GM18505 (cell line): ENCODE data around the gene TTC39C.

ENCODE experiments used
- ATAC-seq: cut with Tn5 transposase; IDR thresholded peaks from one replicate; pipeline ENCODE4 v1.9.1; 2021; ENCODE audit not compliant: unreplicated experiment
- POLR2A ChIP-seq: IDR thresholded peaks from 4 replicates; pipeline ENCODE4 v1.6.1; 2011; ENCODE audit warnings: borderline replicate concordance; ENCODE audit not compliant: insufficient read depth, insufficient read length; ENCODE audit errors: extremely low read depth

Gene TTC39C

GRCh38 chr18:23981369-23981980 lies 33.1 kb upstream of the TTC39C start:
- peak; percentile 91 for ATAC-seq
- no peak for TF ChIP-seq POLR2A

GRCh38 chr18:23982155-23983079 lies 32.1 kb upstream of the TTC39C start:
- TF ChIP-seq POLR2A: no peak
- no peak for ATAC-seq

- no peak for ATAC-seq
- TF ChIP-seq POLR2A: no peak
Measured at GRCh38 chr18:23983112-23983511, 31.4 kb upstream of the TTC39C start.

- TF ChIP-seq POLR2A: no peak
- ATAC-seq: peak; percentile 66
Measured at GRCh38 chr18:23986600-23987359, 27.8 kb upstream of the TTC39C start.

GRCh38 chr18:23990474-23991410 lies 23.8 kb upstream of the TTC39C start:
- ATAC-seq: no peak
- TF ChIP-seq POLR2A: no peak

- no peak for TF ChIP-seq POLR2A
- ATAC-seq: no peak
Measured at GRCh38 chr18:23992089-23992940, 22.2 kb upstream of the TTC39C start.

- no peak for TF ChIP-seq POLR2A
Measured at GRCh38 chr18:23992941-23993280, 21.6 kb upstream of the TTC39C start.

GRCh38 chr18:23994361-23994902 lies 20.1 kb upstream of the TTC39C start:
- no peak for TF ChIP-seq POLR2A
- no peak for ATAC-seq

More at GRCh38 chr18:23992941-23993280, 21.6 kb upstream of the TTC39C start:
- ATAC-seq: no peak

GRCh38 chr18:23995180-23995579 lies 19.4 kb upstream of the TTC39C start:
- no peak for ATAC-seq
- no peak for TF ChIP-seq POLR2A

GRCh38 chr18:23998018-23998417 lies 16.5 kb upstream of the TTC39C start:
- ATAC-seq: no peak
- TF ChIP-seq POLR2A: no peak

- ATAC-seq: no peak
- TF ChIP-seq POLR2A: no peak
Measured at GRCh38 chr18:23998820-23999219, 15.7 kb upstream of the TTC39C start.
